Cardiac septum (tissue), 1 donor: ENCODE data around the gene APEH. TPM values are rescaled to one million over a fixed set of nuclear protein-coding genes. Genes with fewer than 3 reads are reported as not detected.
"Not testable (repeated sequence)": the region's sequence is repeated elsewhere in the genome, so short reads cannot be mapped to it uniquely, and the experiment has no call there.

Source experiments
- DNase-seq: peaks from one replicate; pipeline ENCODE4 v3.0.0-alpha.2; 2020; ENCODE audit warnings: low spot score
- intact Hi-C: fragments of 100-400 bp; cut with DNase I; formaldehyde crosslinking; loops from one replicate; pipeline ENCODE4 v1.14.0; 2022
- total RNA-seq: library from RNA; stranded (reverse); fragmentation: NEBNext Ultra II Directional; extraction: Animal tissue kit (Norgen Biotek cat#: 25700); gene quantifications from one replicate; pipeline ENCODE4 v1.2.1, GENCODE V29; 2021
- donor health status: DM: no; HTN: no; CAD: no.

The APEH gene
- total RNA-seq, 1 donor from 2014 or later: 81.4 TPM

GRCh38 chr3:49664300-49664699, 9.9 kb upstream of the APEH start:
- intact Hi-C loops: no loop called here
- no peak for DNase-seq

DNA sequence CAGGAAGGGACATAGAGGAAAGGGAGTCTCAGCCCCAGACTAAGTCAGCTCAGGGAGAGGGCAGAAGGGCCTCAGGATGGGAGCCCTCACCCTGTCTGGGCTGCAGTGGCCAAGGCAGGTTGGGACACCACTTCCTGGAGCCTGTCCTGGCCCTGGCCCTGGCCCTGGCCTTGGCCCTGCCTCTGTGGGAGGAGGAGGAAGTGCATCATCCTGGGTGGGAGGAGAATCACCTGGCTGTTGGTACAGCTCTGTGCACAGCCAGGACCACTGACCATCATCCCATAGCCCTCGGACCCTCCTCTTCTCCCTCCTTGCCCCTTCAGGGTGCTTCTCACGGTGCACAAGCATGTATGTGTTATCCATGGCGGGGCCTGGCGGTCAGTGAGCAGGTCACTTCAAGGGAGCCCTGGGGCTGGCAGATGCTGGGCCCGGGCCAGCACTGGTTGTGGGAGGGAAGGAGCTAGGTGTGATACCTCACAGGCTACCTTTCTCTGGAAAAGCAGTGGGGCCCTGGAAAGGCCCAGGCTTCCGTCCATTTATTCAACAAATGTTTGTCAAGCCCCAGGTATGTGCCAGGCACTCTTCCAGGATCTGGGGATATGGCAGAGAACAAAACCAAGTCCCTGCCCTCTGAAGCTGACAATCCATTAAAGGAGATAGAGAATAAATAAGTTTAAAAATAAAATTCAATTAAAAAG, 8.2 kb upstream of the APEH start:
- DNase-seq: no peak
- intact Hi-C loops: no loop called here

DNA sequence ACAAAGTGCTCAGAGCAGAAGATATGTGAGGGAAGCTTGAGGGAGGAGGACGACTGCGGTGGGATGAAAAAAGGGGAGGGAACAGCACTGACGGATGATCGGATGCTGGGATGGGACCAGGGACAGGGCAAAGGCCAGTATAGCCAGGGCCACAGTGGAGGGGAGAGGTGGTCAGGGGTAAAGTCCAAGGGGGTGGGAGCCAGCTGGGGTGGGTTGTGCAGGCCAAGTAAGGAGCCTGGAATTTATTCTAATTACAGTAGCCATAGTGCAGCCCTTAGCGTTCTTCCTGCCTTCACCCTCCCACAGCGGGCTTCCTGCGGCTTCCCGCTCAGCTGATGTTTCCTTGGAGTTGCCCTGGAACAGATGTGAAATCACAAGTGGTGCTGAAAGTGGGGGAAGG, 7.6 kb upstream of the APEH start:
- DNase-seq: no peak
- intact Hi-C loops: no loop called here

- intact Hi-C loops: no loop called here
- no peak for DNase-seq
Measured at GRCh38 chr3:49667701-49668413, 6.3 kb upstream of the APEH start.

DNA sequence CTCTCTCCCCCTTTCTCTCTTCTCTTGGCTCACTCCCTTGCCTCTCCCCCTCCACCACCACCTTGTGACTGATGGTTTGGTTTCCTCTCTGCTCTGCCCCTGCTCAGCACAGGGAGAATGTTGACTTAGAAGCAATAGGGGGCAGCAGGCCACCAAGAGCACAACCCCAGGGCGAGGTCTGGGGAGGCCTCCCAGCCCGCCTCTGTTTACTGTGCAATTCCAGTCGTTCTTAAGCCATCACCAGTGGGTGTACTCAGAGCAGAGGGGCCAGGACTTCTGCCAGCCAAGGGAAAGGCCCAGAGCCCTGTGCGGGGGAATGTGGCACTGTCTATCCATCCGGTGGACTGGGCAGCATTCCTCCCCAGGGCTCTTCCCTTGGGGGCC, 5.7 kb upstream of the APEH start:
- intact Hi-C loops: no loop called here

GRCh38 chr3:49668861-49669260, 5.3 kb upstream of the APEH start:
- no peak for DNase-seq

More for the DNA sequence above, 5.7 kb upstream of the APEH start:
- DNase-seq: no peak

GRCh38 chr3:49669352-49669751, 4.8 kb upstream of the APEH start:
- no peak for DNase-seq
- intact Hi-C loops: no loop called here

More at GRCh38 chr3:49668861-49669260, 5.3 kb upstream of the APEH start:
- intact Hi-C loops: no loop called here

DNA sequence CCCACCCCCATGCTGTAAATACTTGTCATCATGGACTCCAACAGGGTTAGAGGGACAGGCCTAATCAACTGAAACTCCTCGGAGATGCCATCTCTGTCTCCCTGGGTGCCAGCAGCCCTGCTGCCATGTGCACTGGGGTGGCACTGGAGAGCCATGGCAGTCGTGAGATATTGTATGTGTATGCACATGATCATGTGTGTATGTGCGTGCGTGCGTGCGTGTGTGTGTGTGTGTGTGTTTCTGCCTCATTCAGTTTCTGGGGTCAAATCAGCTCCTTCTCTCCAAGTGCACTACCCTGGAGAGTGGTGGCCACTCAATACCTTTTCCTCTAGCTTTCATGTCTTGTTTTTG, 3.2 kb upstream of the APEH start:
- no peak for DNase-seq
- intact Hi-C loops: loop anchor here (1.0 to 5.0 kb wide), 2 partner anchors 131 to 194 kb away; no protein-coding TSS in a partner anchor

DNA sequence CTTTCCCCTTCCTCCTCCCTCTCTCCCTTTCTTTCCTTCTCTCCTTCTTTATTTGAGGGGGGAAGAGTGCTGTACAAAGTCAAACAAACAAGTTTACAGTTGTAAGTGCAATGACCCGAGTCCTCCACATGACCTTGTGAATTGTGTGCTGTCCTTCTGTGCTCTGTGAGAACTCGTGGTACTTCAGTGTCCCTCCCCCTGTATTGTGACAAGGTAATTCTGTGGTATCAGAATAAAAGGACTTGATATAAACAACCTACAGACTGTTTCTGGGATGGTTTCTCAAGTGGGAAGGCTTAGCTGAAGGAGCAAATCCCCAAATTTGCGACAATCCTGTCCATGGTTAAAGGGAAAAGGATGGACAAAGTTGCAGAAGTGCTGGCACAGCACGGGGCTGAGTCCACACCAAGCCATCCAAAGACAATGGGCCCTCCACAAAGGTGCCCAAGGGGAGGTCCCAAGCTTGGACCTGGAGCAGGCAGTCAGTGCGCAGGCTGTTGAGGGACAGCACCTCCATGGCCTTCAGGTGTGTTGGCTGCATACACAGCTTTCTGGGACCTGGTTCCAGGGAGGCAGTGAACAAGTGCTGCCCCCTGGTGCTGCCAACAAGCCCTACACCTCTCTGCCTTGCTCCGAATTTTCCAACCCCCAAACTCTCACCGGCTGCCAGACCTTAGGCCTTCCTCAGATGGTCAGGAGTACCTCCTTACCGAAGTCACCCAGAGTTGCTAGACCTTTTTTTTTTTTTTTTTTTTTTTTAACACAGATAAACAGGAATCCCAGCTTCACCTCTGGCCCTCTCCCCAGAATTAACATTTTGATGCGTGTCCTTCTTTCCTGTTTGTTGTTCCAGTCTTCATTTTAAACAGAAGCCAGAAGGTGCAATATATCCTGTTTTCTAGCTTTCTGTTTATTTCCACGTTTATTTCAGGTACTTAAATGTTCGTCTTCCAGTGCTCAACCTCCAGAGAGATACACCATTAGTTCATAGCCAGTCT, 2.6 kb upstream of the APEH start:
- intact Hi-C loops: loop anchor here (1.0 to 5.0 kb wide), 2 partner anchors 131 to 194 kb away; no protein-coding TSS in a partner anchor
- peak; percentile 82 for DNase-seq

DNA sequence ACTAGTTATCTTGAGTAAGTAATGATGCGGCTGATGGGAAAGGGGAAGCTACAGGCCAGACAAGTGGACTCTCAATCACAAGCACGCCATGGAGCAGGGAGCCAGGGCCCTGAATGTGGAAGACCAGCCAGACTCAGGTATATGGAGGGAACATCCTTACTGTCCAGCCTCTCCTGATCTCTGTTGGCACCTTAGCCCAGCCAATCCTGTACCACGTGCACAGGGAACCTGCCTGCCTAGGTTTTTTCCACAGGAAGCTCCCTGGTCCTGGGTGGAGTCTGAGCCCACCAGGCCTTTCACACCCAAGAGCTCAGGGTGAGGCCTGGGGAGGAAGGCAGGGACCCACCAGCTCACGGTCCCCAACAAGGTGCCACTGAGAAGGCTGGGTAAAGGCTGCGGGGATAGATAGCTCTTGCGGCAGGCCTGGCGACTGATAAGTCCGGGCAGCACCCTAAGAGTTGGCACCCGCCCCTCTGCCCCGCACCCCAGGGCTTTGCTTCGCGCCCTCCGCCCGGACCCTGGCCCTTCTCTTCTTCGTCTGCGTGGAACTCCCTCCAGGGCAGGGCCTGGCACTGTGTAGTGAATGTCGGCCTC, 933 bp upstream of the APEH start:
- no peak for DNase-seq
- intact Hi-C loops: loop anchor here (5.0 kb wide), 1 partner anchor 196 kb away; no protein-coding TSS in a partner anchor

- DNase-seq: no peak
- intact Hi-C loops: loop anchor here (5.0 kb wide), 1 partner anchor 197 kb away; no protein-coding TSS in a partner anchor
Measured at GRCh38 chr3:49674497-49674983, 389 bp downstream of the APEH start.

- DNase-seq: no peak
- intact Hi-C loops: no loop called here
Measured at GRCh38 chr3:49675912-49676311, 1.8 kb downstream of the APEH start.

DNA sequence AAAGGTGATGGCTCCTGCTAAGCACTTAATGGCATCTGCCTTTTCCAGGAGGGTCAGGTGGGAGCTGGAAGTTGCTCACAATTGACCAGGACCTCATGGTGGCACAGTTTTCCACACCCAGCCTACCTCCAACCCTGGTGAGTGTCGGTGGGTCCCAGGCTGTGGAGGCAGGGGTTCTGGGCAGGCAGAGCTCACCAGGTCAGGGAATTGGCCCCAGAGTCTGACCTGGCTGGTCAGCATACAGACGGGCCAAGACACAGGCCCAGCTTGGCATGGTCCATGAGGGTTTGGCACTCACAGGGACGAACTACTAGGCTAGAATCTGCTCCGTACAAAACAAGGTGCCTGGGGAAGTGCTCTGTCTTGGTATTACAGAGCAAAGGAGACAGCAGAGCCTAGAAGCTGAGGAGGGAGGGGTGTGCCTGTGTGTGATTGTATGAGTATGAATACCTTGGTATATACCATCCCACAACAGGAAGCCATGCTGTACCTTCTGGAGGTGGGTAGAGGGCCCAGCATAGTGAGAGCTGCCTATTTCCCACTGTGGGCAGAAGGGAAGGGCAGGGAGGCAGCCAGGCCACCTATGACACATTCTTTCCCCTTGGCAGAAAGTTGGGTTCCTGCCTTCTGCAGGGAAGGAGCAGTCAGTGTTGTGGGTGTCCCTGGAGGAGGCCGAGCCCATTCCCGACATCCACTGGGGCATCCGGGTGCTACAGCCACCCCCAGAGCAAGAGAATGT, 6.5 kb downstream of the APEH start:
- intact Hi-C loops: no loop called here
- no peak for DNase-seq

DNA sequence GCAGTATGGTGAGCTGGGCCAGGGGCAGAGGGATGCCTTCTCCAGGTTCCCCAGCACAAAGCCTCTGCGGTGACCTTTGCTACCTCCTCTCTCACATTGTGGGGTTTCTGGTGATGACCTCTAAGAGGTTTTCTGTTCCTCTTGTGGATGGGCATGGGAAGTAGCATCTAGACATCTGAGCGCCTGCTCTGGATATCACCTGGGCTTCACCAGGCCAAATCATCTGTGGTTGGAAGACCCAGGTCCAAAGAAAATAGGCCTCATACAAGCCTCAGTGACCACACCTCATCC, 7.0 kb downstream of the APEH start:
- DNase-seq: no peak
- intact Hi-C loops: no loop called here

DNA sequence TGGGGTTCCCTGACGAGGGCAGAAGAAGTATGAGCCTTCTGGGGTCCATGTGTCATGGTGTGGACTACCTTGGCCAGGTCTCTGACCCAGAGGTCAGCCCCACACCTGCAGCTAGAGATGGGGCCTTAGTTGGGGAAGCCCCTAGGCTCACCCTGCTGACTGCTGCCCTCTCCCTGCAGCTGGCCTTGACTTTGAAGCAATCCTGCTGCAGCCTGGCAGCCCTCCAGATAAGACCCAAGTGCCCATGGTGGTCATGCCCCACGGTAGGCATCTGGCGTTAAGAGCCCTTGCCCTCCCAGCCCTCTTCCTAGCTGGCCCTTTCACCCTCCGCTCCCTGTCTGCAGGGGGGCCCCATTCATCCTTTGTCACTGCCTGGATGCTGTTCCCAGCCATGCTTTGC, 7.4 kb downstream of the APEH start:
- intact Hi-C loops: no loop called here
- no peak for DNase-seq

GRCh38 chr3:49683162-49683561, 9.0 kb downstream of the APEH start:
- no peak for DNase-seq
- intact Hi-C loops: no loop called here

DNA sequence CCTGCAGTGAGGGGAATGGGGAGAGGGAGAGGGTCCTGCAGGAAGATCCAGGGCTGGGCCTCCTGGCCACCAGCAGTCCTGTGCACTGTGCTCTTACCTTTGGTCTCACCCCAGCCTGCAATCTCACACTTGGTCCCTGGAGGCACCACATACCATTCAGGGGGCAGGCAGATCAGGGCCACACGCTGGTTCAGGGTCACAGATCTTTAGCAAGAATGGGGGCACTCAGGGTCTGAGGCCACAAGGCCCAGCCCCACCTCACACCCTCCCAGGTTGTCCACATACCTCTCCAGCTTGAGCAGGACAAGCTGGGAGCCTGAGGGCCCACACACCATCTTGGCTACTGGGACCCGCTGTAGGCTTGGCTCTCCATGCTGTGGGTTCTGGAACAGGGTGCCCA, 10.3 kb downstream of the APEH start:
- intact Hi-C loops, DNase-seq: not testable (repeated sequence)

DNA sequence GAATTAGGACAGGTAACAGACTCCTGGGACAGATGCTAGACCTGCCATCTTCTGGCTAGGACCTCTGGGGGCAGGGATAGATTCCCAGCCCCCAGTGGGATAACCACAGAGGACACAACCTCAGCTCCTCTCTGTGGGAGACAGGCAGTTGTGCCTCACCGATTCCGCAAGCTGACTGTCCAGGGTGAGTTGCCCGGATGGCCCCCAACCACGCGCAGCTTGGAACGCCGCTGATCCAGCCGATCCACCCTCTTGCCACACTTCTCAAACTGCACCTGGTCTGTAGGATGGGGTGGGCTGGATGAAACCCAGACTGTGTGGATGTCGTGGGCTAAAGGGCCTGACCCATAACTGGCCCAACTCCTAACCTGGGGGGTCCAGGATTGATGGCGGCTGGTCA, 11.0 kb downstream of the APEH start:
- DNase-seq, intact Hi-C loops: not testable (repeated sequence)

GRCh38 chr3:49685846-49686245, 11.7 kb downstream of the APEH start:
- intact Hi-C loops, DNase-seq: not testable (repeated sequence)
